NB4 (cell line): Measurements from ENCODE around the gene UBALD1.
A peak's percentile ranks its signal among the peaks of the same experiment; 100 is the strongest.

ENCODE experiments used
- DNase-seq: peaks from one replicate; pipeline ENCODE4 v3.0.0; 2010; ENCODE audit warnings: low read depth
- H3K4me3 ChIP-seq: one replicate; pipeline ENCODE4 v1.5.1; 2011; ENCODE audit warnings: mild to moderate bottlenecking, low read depth, low read length, moderate library complexity
- CTCF ChIP-seq: IDR thresholded peaks from one replicate; pipeline ENCODE4 v1.5.1; 2012; ENCODE audit warnings: low read depth, low read length
- MAX ChIP-seq: IDR thresholded peaks from 2 replicates; pipeline ENCODE4 v1.6.1; 2011; ENCODE audit warnings: low read depth, low read length
- MYC ChIP-seq: IDR thresholded peaks from 2 replicates; pipeline ENCODE4 v1.6.1; 2011; ENCODE audit warnings: low read depth, low read length
- POLR2A ChIP-seq: IDR thresholded peaks from 2 replicates; pipeline ENCODE4 v1.6.1; 2011; ENCODE audit warnings: mild to moderate bottlenecking; ENCODE audit not compliant: insufficient read length; ENCODE audit errors: extremely low read depth

The UBALD1 gene

GRCh38 chr16:4614571-4615383 is at the start of gene UBALD1:
UBALD1 (minus strand) TSS chr16:4614888; CDS start chr16:4614797, 91 bp downstream.
- H3K4me3 ChIP-seq = peak within 1 kb of the TSS; percentile 79
- TF ChIP-seq CTCF (no peak), MAX (peak; percentile 69), MYC (peak; percentile 74), POLR2A (peak; percentile 71)
- DNase-seq = peak; percentile 93

- DNase-seq = peak; percentile 97
- H3K4me3 ChIP-seq = peak overlapping the region; percentile 25
- TF ChIP-seq MYC = peak; percentile 63
- TF ChIP-seq MAX = peak; percentile 83
- TF ChIP-seq CTCF = no peak
- TF ChIP-seq POLR2A = no peak
These were observed 49.2 kb upstream of the UBALD1 start for GRCh38 chr16:4663777-4664465.

- H3K4me3 ChIP-seq = no peak overlapping the region
- no peak for DNase-seq
- TF ChIP-seq MAX = no peak
- no peak for TF ChIP-seq POLR2A
- TF ChIP-seq MYC = no peak
- TF ChIP-seq CTCF = no peak
These were observed 48.7 kb upstream of the UBALD1 start for GRCh38 chr16:4663465-4663776.

GRCh38 chr16:4661661-4662060 is 47.0 kb upstream of the UBALD1 start:
- TF ChIP-seq POLR2A (no peak), MYC (no peak), MAX (no peak), CTCF (no peak)
- H3K4me3 ChIP-seq = no peak overlapping the region
- no peak for DNase-seq

- no peak overlapping the region for H3K4me3 ChIP-seq
- no peak for DNase-seq
These were observed 45.8 kb upstream of the UBALD1 start for GRCh38 chr16:4660454-4661007.

More at GRCh38 chr16:4660454-4661007, 45.8 kb upstream of the UBALD1 start:
- no peak for TF ChIP-seq MAX
- TF ChIP-seq POLR2A = no peak
- TF ChIP-seq CTCF = no peak
- no peak for TF ChIP-seq MYC
